ENCODE results near the gene PCDHA7. TPM values are rescaled to one million over a fixed set of nuclear protein-coding genes. Genes with fewer than 3 reads are reported as not detected.
A peak's percentile ranks its signal among the peaks of the same experiment; 100 is the strongest.
"Not testable (repeated sequence)": the region's sequence is repeated elsewhere in the genome, so short reads cannot be mapped to it uniquely, and the experiment has no call there.

Gene PCDHA7
- total RNA-seq, 1 donor from 2014 or later = 2.1 TPM

DNA sequence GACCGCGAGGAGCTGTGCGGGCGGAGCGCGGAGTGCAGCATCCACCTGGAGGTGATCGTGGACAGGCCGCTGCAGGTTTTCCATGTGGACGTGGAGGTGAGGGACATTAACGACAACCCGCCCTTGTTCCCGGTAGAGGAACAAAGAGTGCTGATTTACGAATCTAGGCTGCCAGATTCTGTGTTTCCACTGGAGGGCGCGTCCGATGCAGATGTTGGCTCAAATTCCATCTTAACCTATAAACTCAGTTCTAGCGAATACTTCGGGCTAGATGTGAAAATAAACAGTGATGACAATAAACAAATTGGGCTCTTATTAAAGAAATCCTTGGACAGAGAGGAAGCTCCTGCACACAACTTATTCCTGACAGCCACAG is 5.7 kb upstream of the PCDHA7 start:
- Mint-ChIP-seq H3K27me3 (ENCODE audit: unreplicated experiment) (no peaks in the 10 kb centered on the region), H3K36me3 (ENCODE audit: unreplicated experiment) (peaks cover 24% of the 10 kb centered on the region), H3K9me3 (ENCODE audit: unreplicated experiment) (peaks cover 14% of the 10 kb centered on the region), H3K4me3 (ENCODE audit: unreplicated experiment) (peak overlapping the region; percentile 87), H3K4me1 (ENCODE audit: unreplicated experiment) (peaks cover 14% of the 10 kb centered on the region), H3K27ac (ENCODE audit: unreplicated experiment) (peak overlapping the region; percentile 89)
- TF ChIP-seq, protein P1, sequence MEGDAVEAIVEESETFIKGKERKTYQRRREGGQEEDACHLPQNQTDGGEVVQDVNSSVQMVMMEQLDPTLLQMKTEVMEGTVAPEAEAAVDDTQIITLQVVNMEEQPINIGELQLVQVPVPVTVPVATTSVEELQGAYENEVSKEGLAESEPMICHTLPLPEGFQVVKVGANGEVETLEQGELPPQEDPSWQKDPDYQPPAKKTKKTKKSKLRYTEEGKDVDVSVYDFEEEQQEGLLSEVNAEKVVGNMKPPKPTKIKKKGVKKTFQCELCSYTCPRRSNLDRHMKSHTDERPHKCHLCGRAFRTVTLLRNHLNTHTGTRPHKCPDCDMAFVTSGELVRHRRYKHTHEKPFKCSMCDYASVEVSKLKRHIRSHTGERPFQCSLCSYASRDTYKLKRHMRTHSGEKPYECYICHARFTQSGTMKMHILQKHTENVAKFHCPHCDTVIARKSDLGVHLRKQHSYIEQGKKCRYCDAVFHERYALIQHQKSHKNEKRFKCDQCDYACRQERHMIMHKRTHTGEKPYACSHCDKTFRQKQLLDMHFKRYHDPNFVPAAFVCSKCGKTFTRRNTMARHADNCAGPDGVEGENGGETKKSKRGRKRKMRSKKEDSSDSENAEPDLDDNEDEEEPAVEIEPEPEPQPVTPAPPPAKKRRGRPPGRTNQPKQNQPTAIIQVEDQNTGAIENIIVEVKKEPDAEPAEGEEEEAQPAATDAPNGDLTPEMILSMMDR (IDR thresholded peaks at IDR 0.05) = peak; percentile 52
- no peak for DNase-seq (ENCODE audit: extremely low spot score, unreplicated experiment)

DNA sequence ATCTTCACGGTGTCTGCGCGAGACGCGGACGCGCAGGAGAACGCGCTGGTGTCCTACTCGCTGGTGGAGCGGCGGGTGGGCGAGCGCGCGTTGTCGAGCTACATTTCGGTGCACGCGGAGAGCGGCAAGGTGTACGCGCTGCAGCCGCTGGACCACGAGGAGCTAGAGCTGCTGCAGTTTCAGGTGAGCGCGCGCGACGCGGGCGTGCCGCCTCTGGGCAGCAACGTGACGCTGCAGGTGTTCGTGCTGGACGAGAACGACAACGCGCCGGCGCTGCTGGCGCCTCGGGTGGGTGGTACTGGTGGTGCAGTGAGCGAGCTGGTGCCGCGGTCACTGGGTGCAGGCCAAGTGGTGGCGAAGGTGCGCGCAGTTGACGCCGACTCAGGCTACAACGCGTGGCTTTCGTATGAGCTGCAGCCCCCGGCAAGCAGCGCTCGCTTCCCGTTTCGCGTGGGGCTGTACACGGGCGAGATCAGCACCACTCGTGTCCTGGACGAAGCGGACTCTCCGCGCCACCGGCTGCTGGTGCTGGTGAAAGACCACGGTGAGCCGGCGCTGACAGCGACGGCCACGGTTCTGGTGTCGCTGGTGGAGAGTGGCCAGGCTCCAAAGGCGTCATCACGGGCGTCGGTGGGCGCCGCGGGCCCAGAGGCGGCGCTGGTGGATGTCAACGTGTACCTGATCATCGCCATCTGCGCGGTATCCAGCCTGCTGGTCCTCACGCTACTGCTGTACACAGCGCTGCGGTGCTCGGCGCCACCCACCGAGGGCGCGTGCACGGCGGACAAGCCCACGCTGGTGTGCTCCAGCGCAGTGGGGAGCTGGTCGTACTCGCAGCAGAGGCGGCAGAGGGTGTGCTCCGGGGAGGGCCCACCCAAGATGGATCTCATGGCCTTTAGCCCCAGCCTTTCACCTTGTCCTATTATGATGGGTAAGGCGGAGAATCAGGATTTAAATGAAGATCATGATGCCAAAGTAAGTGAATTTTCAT is 4.3 kb upstream of the PCDHA7 start:
- not testable (repeated sequence) for H3K27me3 Mint-ChIP-seq (ENCODE audit: unreplicated experiment); DNase-seq (ENCODE audit: extremely low spot score, unreplicated experiment); H3K27ac Mint-ChIP-seq (ENCODE audit: unreplicated experiment); H3K4me3 Mint-ChIP-seq (ENCODE audit: unreplicated experiment)
- peaks cover 14% of the 10 kb centered on the region for H3K4me1 Mint-ChIP-seq (ENCODE audit: unreplicated experiment)
- H3K9me3 Mint-ChIP-seq (ENCODE audit: unreplicated experiment) = peaks cover 20% of the 10 kb centered on the region
- H3K36me3 Mint-ChIP-seq (ENCODE audit: unreplicated experiment) = peaks cover 27% of the 10 kb centered on the region

DNA sequence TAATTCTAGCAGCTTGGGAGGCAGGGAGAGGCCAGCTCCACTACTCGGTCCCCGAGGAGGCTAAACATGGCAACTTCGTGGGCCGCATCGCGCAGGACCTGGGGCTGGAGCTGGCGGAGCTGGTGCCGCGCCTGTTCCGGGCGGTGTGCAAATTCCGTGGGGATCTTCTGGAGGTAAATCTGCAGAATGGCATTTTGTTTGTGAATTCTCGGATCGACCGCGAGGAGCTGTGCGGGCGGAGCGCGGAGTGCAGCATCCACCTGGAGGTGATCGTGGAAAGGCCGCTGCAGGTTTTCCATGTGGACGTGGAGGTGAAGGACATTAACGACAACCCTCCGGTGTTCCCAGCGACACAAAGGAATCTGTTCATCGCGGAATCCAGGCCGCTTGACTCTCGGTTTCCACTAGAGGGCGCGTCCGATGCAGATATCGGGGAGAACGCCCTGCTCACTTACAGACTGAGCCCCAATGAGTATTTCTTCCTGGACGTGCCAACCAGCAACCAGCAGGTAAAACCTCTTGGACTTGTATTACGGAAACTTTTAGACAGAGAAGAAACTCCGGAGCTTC is 455 bp downstream of the PCDHA7 start:
- not testable (repeated sequence) for H3K4me1 Mint-ChIP-seq (ENCODE audit: unreplicated experiment); DNase-seq (ENCODE audit: extremely low spot score, unreplicated experiment); H3K4me3 Mint-ChIP-seq (ENCODE audit: unreplicated experiment); H3K27me3 Mint-ChIP-seq (ENCODE audit: unreplicated experiment); H3K27ac Mint-ChIP-seq (ENCODE audit: unreplicated experiment)
- H3K9me3 Mint-ChIP-seq (ENCODE audit: unreplicated experiment) = peaks cover 20% of the 10 kb centered on the region
- peaks cover 22% of the 10 kb centered on the region for H3K36me3 Mint-ChIP-seq (ENCODE audit: unreplicated experiment)

DNA sequence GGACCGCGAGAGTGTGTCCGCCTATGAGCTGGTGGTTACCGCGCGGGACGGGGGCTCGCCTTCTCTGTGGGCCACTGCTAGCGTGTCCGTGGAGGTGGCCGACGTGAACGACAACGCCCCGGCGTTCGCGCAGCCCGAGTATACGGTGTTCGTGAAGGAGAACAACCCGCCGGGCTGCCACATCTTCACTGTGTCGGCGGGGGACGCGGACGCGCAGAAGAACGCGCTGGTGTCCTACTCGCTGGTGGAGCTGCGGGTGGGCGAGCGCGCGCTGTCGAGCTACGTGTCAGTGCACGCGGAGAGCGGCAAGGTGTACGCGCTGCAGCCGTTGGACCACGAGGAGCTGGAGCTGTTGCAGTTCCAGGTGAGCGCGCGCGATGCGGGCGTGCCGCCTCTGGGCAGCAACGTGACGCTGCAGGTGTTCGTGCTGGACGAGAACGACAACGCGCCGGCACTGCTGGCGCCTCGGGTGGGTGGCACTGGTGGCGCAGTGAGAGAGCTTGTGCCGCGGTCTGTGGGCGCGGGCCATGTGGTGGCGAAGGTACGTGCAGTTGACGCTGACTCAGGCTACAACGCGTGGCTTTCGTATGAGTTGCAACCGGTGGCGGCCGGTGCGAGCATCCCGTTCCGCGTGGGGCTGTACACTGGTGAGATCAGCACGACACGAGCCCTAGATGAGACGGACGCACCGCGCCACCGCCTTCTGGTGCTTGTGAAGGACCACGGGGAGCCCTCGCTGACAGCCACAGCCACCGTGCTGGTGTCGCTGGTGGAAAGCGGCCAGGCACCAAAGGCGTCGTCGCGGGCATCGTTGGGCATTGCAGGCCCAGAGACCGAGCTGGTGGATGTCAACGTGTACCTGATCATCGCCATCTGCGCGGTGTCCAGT is 1.8 kb downstream of the PCDHA7 start:
- peaks cover 21% of the 10 kb centered on the region for H3K36me3 Mint-ChIP-seq (ENCODE audit: unreplicated experiment)
- H3K4me1 Mint-ChIP-seq (ENCODE audit: unreplicated experiment) = peaks cover 2% of the 10 kb centered on the region
- H3K27ac Mint-ChIP-seq (ENCODE audit: unreplicated experiment) = no peak overlapping the region
- TF ChIP-seq, protein P1 (IDR thresholded peaks at IDR 0.05) = no peak
- H3K27me3 Mint-ChIP-seq (ENCODE audit: unreplicated experiment) = no peaks in the 10 kb centered on the region
- no peak overlapping the region for H3K4me3 Mint-ChIP-seq (ENCODE audit: unreplicated experiment)
- H3K9me3 Mint-ChIP-seq (ENCODE audit: unreplicated experiment) = peaks cover 26% of the 10 kb centered on the region
- no peak for DNase-seq (ENCODE audit: extremely low spot score, unreplicated experiment)

DNA sequence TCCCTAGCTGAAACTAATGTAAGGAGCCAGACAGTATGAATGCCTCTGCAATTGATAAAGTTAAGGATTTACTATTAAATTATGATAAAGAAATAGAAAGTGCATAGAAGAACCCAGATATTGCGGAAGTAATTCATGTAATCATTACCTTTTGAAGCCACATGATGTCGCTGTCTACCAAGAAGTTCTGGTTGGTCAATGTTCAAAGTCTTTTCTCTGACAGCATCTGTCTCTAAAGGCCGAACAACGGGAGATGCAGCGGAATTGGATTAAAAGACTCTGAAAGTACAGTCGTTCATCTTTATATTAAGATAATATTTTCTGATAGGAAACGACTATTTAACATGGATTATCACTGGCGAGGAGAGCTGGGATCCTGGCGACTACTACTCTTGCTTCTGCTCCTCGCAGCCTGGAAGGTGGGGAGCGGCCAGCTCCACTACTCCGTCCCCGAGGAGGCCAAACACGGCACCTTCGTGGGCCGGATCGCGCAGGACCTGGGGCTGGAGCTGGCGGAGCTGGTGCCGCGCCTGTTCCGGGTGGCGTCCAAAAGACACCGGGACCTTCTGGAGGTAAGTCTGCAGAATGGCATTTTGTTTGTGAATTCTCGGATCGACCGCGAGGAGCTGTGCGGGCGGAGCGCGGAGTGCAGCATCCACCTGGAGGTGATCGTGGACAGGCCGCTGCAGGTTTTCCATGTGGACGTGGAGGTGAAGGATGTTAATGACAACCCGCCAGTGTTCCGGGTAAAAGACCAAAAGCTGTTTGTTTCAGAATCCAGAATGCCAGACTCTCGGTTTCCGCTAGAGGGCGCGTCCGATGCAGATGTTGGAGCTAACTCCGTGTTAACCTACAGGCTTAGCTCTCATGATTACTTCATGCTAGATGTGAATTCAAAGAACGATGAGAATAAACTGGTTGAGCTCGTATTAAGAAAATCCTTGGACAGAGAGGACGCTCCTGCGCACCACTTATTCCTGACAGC is 7.2 kb downstream of the PCDHA7 start, which contains the start of gene PCDHA8:
TSS of gene PCDHA8 (plus strand) at position 210 of the 985 bp plus-strand sequence. CDS start at position 345, 135 bp downstream.
- H3K27me3 Mint-ChIP-seq (ENCODE audit: unreplicated experiment) = no peaks in the 10 kb centered on the region
- no peak within 1 kb of the TSS for H3K27ac Mint-ChIP-seq (ENCODE audit: unreplicated experiment)
- no peak for DNase-seq (ENCODE audit: extremely low spot score, unreplicated experiment)
- TF ChIP-seq, protein P1 (IDR thresholded peaks at IDR 0.05) = no peak
- peaks cover 15% of the 10 kb centered on the region for H3K36me3 Mint-ChIP-seq (ENCODE audit: unreplicated experiment)
- H3K4me1 Mint-ChIP-seq (ENCODE audit: unreplicated experiment) = no peaks in the 10 kb centered on the region
- H3K9me3 Mint-ChIP-seq (ENCODE audit: unreplicated experiment) = peaks cover 15% of the 10 kb centered on the region
- H3K4me3 Mint-ChIP-seq (ENCODE audit: unreplicated experiment) = no peak within 1 kb of the TSS
